HepG2 (cell line): ENCODE measurements around the gene ITGAE. TPM values are rescaled to one million over a fixed set of nuclear protein-coding genes. Genes with fewer than 3 reads are reported as not detected.

ENCODE experiments used
- EHMT2 ChIP-seq: fragments of 200-600 bp; sonication (generic); IDR thresholded peaks from 2 replicates; pipeline ENCODE4 v1.7.0; 2017; ENCODE audit warnings: antibody characterized with exemption, low read depth, low read length, borderline replicate concordance
- GLMP ChIP-seq: sonication (generic); formaldehyde crosslinking; IDR thresholded peaks from 2 replicates; pipeline ENCODE4 v1.9.0; 2021; ENCODE audit warnings: missing genetic modification reagents, mild to moderate bottlenecking, borderline replicate concordance
- GZF1 ChIP-seq: sonication (generic); formaldehyde crosslinking; IDR thresholded peaks from 2 replicates; pipeline ENCODE4 v1.5.1; 2020; ENCODE audit warnings: mild to moderate bottlenecking, missing genetic modification reagents
- KLF12 ChIP-seq: sonication (generic); formaldehyde crosslinking; IDR thresholded peaks from 2 replicates; pipeline ENCODE4 v1.4.0; 2020; ENCODE audit warnings: missing genetic modification reagents, borderline replicate concordance
- NFYC ChIP-seq: IDR thresholded peaks from 2 replicates; pipeline ENCODE4 v1.6.1; 2016; ENCODE audit warnings: missing genetic modification reagents, missing compliant biosample characterization
- NONO ChIP-seq, 2 experiments: fragments of 450-650 bp in 1 of 2; sonication (generic) in 1 of 2; formaldehyde crosslinking in 1 of 2; IDR thresholded peaks in 1 of 2; conservative IDR thresholded peaks in 1 of 2; 2 replicates each; pipeline versions ENCODE4 v1.6.1 to v1.8.0; 2017 to 2022; ENCODE audit warnings: mild to moderate bottlenecking in 1 of 2, missing genetic modification reagents in 1 of 2, moderate library complexity in 1 of 2
- NRL ChIP-seq: sonication (generic); formaldehyde crosslinking; IDR thresholded peaks from 2 replicates; pipeline ENCODE4 v1.5.0; 2020; ENCODE audit warnings: missing genetic modification reagents, mild to moderate bottlenecking, moderate library complexity, borderline replicate concordance
- PRDM15 ChIP-seq: sonication (generic); formaldehyde crosslinking; IDR thresholded peaks from 2 replicates; pipeline ENCODE4 v1.4.0; 2020; ENCODE audit warnings: missing genetic modification reagents
- SAFB2 ChIP-seq: sonication (generic); formaldehyde crosslinking; IDR thresholded peaks from 2 replicates; pipeline ENCODE4 v1.5.1; 2020; ENCODE audit warnings: missing genetic modification reagents, low read depth, mild to moderate bottlenecking, borderline replicate concordance
- ZBTB42 ChIP-seq: sonication (generic); formaldehyde crosslinking; IDR thresholded peaks from 2 replicates; pipeline ENCODE4 v1.5.0; 2020; ENCODE audit warnings: mild to moderate bottlenecking, missing genetic modification reagents
- ZBTB7B ChIP-seq: sonication (generic); formaldehyde crosslinking; IDR thresholded peaks from 2 replicates; pipeline ENCODE4 v1.4.0; 2020; ENCODE audit warnings: missing genetic modification reagents
- ZNF10 ChIP-seq: sonication (generic); formaldehyde crosslinking; IDR thresholded peaks from 2 replicates; pipeline ENCODE4 v1.4.0; 2020; ENCODE audit warnings: mild to moderate bottlenecking, low read depth, missing genetic modification reagents, borderline replicate concordance
- ZNF501 ChIP-seq: sonication (generic); formaldehyde crosslinking; IDR thresholded peaks from 2 replicates; pipeline ENCODE4 v1.5.1; 2020; ENCODE audit warnings: mild to moderate bottlenecking, moderate library complexity, missing genetic modification reagents
- ZNF572 ChIP-seq: sonication (generic); formaldehyde crosslinking; IDR thresholded peaks from 2 replicates; pipeline ENCODE4 v1.5.1; 2020; ENCODE audit warnings: mild to moderate bottlenecking, missing genetic modification reagents
- ZNF768 ChIP-seq: sonication (generic); formaldehyde crosslinking; IDR thresholded peaks from 2 replicates; pipeline ENCODE4 v1.4.0; 2020; ENCODE audit warnings: missing genetic modification reagents
- ZNF879 ChIP-seq: sonication (generic); formaldehyde crosslinking; IDR thresholded peaks from 2 replicates; pipeline ENCODE4 v1.8.1; 2023; ENCODE audit warnings: missing genetic modification reagents
- polyA plus RNA-seq, 8 experiments: library from polyadenylated mRNA; depleted of rRNA in 3 of 8; stranded (reverse) in 7 of 8; unstranded in 1 of 8; fragments of >200 nt; fragmentation: Illumina TruSeq in 4 of 8; extraction: Trizol in 4 of 8; gene quantifications; 2 replicates each; pipeline versions ENCODE4 v1.2.1 to v1.2.3, GENCODE V29; 2011 to 2016; ENCODE audit warnings: low read depth in 4 of 8, missing spikeins in 1 of 8, mixed read lengths in 1 of 8; ENCODE audit not compliant: insufficient read depth in 1 of 8
- total RNA-seq, 5 experiments: library from RNA; depleted of rRNA; stranded (reverse); fragments of >200 nt; fragmentation: Illumina TruSeq; extraction: Trizol; gene quantifications; 2 replicates each; pipeline ENCODE4 v1.2.3, GENCODE V29; 2016; ENCODE audit warnings: low read depth in 1 of 5
- TF ChIP-seq, protein P1 (sequence below): sonication (generic); formaldehyde crosslinking; IDR thresholded peaks from 2 replicates; pipeline ENCODE4 v1.5.0; 2020; ENCODE audit warnings: mild to moderate bottlenecking, missing genetic modification reagents
- TF ChIP-seq, protein P2 (sequence below): sonication (generic); formaldehyde crosslinking; IDR thresholded peaks from 2 replicates; pipeline ENCODE4 v1.5.0; 2020; ENCODE audit warnings: missing genetic modification reagents
- TF ChIP-seq, protein P3 (sequence below): sonication (generic); formaldehyde crosslinking; IDR thresholded peaks from 2 replicates; pipeline ENCODE4 v1.4.0; 2020; ENCODE audit warnings: missing genetic modification reagents

ITGAE gene
- total and polyA plus RNA-seq, 2 of the 13 experiments (the other 11 are each of a cell fraction or from before 2014, with no cell fraction given), result 42.3 to 49.0 TPM

- no peak for TF ChIP-seq NONO (IDR thresholded peaks at IDR 0.05)
- 0 out of 2 replicates have a peak, but pooled peaks have one; percentile 28 for TF ChIP-seq NONO (CRISPR knock-in tag; conservative IDR thresholded peaks at IDR 0.05)
- no peak for TF ChIP-seq PRDM15 (CRISPR knock-in tag)
- TF ChIP-seq GZF1 (CRISPR knock-in tag), result 0 out of 2 replicates have a peak, but pooled peaks have one; percentile 28
- peak; percentile 80 for TF ChIP-seq ZNF768 (CRISPR knock-in tag)
- TF ChIP-seq, protein P1, sequence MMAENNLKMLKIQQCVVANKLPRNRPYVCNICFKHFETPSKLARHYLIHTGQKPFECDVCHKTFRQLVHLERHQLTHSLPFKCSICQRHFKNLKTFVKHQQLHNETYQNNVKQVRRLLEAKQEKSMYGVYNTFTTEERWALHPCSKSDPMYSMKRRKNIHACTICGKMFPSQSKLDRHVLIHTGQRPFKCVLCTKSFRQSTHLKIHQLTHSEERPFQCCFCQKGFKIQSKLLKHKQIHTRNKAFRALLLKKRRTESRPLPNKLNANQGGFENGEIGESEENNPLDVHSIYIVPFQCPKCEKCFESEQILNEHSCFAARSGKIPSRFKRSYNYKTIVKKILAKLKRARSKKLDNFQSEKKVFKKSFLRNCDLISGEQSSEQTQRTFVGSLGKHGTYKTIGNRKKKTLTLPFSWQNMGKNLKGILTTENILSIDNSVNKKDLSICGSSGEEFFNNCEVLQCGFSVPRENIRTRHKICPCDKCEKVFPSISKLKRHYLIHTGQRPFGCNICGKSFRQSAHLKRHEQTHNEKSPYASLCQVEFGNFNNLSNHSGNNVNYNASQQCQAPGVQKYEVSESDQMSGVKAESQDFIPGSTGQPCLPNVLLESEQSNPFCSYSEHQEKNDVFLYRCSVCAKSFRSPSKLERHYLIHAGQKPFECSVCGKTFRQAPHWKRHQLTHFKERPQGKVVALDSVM (CRISPR knock-in tag), result peak; percentile 89
- TF ChIP-seq, protein P2, sequence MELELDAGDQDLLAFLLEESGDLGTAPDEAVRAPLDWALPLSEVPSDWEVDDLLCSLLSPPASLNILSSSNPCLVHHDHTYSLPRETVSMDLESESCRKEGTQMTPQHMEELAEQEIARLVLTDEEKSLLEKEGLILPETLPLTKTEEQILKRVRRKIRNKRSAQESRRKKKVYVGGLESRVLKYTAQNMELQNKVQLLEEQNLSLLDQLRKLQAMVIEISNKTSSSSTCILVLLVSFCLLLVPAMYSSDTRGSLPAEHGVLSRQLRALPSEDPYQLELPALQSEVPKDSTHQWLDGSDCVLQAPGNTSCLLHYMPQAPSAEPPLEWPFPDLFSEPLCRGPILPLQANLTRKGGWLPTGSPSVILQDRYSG (CRISPR knock-in tag), result no peak
- TF ChIP-seq ZBTB7B (CRISPR knock-in tag), result 0 out of 2 replicates have a peak, but pooled peaks have one; percentile 46
- no peak for TF ChIP-seq EHMT2
- TF ChIP-seq ZNF501 (CRISPR knock-in tag), result no peak
- no peak for TF ChIP-seq NFYC (CRISPR knock-in tag)
- no peak for TF ChIP-seq KLF12 (CRISPR knock-in tag)
- no peak for TF ChIP-seq GLMP (CRISPR knock-in tag)
- TF ChIP-seq ZNF10 (CRISPR knock-in tag), result no peak
- no peak for TF ChIP-seq SAFB2 (CRISPR knock-in tag)
- no peak for TF ChIP-seq ZNF879 (CRISPR knock-in tag)
- TF ChIP-seq ZNF572 (CRISPR knock-in tag), result no peak; the same call in 1 of the 2 replicates
- TF ChIP-seq NRL (CRISPR knock-in tag), result no peak
- TF ChIP-seq, protein P3, sequence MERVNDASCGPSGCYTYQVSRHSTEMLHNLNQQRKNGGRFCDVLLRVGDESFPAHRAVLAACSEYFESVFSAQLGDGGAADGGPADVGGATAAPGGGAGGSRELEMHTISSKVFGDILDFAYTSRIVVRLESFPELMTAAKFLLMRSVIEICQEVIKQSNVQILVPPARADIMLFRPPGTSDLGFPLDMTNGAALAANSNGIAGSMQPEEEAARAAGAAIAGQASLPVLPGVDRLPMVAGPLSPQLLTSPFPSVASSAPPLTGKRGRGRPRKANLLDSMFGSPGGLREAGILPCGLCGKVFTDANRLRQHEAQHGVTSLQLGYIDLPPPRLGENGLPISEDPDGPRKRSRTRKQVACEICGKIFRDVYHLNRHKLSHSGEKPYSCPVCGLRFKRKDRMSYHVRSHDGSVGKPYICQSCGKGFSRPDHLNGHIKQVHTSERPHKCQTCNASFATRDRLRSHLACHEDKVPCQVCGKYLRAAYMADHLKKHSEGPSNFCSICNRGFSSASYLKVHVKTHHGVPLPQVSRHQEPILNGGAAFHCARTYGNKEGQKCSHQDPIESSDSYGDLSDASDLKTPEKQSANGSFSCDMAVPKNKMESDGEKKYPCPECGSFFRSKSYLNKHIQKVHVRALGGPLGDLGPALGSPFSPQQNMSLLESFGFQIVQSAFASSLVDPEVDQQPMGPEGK (CRISPR knock-in tag), result peak; percentile 63; the same call in 1 of the 2 replicates
- no peak for TF ChIP-seq ZBTB42 (CRISPR knock-in tag)
Measured at GRCh38 chr17:3678095-3678820, 122.7 kb downstream of the ITGAE start (continued).
